G401 (cell line): ENCODE measurements around the gene SLC1A1. TPM values are rescaled to one million over a fixed set of nuclear protein-coding genes. Genes with fewer than 3 reads are reported as not detected.
"Not testable (repeated sequence)": the region's sequence is repeated elsewhere in the genome, so short reads cannot be mapped to it uniquely, and the experiment has no call there.

Source experiments
- DNase-seq: peaks from one replicate; pipeline ENCODE4 v3.0.0-alpha.2; 2015; ENCODE audit warnings: low spot score
- in situ Hi-C: cut with HindIII; loops from 2 replicates; pipeline ENCODE4 v1.10.0; 2016; ENCODE audit warnings: low sequenced_read_pairs, mixed read lengths
- total RNA-seq: library from RNA; depleted of rRNA; stranded (reverse); fragments of >200 nt; shearing (Covaris generic); gene quantifications from 2 replicates; pipeline ENCODE4 v1.2.3, GENCODE V29; 2014

Gene SLC1A1
- total RNA-seq, 1 experiment from 2014 or later, result 1.8 TPM

- in situ Hi-C loops, result no loop called here
These were observed 12.2 kb downstream of the SLC1A1 start for GRCh38 chr9:4502444-4502843.

GRCh38 chr9:4503103-4503502 lies 12.8 kb downstream of the SLC1A1 start:
- no peak for DNase-seq
- in situ Hi-C loops, result no loop called here

More at GRCh38 chr9:4502444-4502843, 12.2 kb downstream of the SLC1A1 start:
- DNase-seq, result no peak

- in situ Hi-C loops, result no loop called here
- no peak for DNase-seq
These were observed 14.0 kb downstream of the SLC1A1 start for GRCh38 chr9:4504250-4504649.

GRCh38 chr9:4506490-4506889 lies 16.2 kb downstream of the SLC1A1 start:
- no peak for DNase-seq
- in situ Hi-C loops, result no loop called here

GRCh38 chr9:4507306-4508130 lies 17.2 kb downstream of the SLC1A1 start:
- no peak for DNase-seq
- in situ Hi-C loops, result no loop called here

GRCh38 chr9:4508246-4508906 lies 18.1 kb downstream of the SLC1A1 start:
- in situ Hi-C loops, result no loop called here

GRCh38 chr9:4508907-4509589 lies 18.8 kb downstream of the SLC1A1 start:
- no peak for DNase-seq
- in situ Hi-C loops, result no loop called here

More at GRCh38 chr9:4508246-4508906, 18.1 kb downstream of the SLC1A1 start:
- DNase-seq, result no peak

GRCh38 chr9:4509590-4509984 lies 19.3 kb downstream of the SLC1A1 start:
- in situ Hi-C loops, result no loop called here
- DNase-seq, result no peak

- in situ Hi-C loops, result no loop called here
These were observed 20.5 kb downstream of the SLC1A1 start for GRCh38 chr9:4510546-4511322.

GRCh38 chr9:4514252-4515128 lies 24.2 kb downstream of the SLC1A1 start:
- no peak for DNase-seq
- in situ Hi-C loops, result no loop called here

More at GRCh38 chr9:4510546-4511322, 20.5 kb downstream of the SLC1A1 start:
- DNase-seq, result no peak

GRCh38 chr9:4515958-4516375 lies 25.7 kb downstream of the SLC1A1 start:
- no peak for DNase-seq
- in situ Hi-C loops, result no loop called here

GRCh38 chr9:4517274-4517673 lies 27.0 kb downstream of the SLC1A1 start:
- no peak for DNase-seq
- in situ Hi-C loops, result no loop called here

GRCh38 chr9:4519604-4520003 lies 29.3 kb downstream of the SLC1A1 start:
- DNase-seq, result no peak
- in situ Hi-C loops, result no loop called here

- in situ Hi-C loops, result no loop called here
- no peak for DNase-seq
These were observed 29.8 kb downstream of the SLC1A1 start for GRCh38 chr9:4520055-4520454.

- in situ Hi-C loops, result no loop called here
- DNase-seq, result no peak
These were observed 40.1 kb downstream of the SLC1A1 start for GRCh38 chr9:4530375-4530774.

GRCh38 chr9:4530831-4531230 lies 40.6 kb downstream of the SLC1A1 start:
- DNase-seq, in situ Hi-C loops: not testable (repeated sequence)

GRCh38 chr9:4531355-4531754 lies 41.1 kb downstream of the SLC1A1 start:
- DNase-seq, result not testable (repeated sequence)

GRCh38 chr9:4533881-4534280 lies 43.6 kb downstream of the SLC1A1 start:
- in situ Hi-C loops, DNase-seq: not testable (repeated sequence)

More at GRCh38 chr9:4531355-4531754, 41.1 kb downstream of the SLC1A1 start:
- in situ Hi-C loops, result not testable (repeated sequence)
